GM18502 (cell line): ENCODE results near the gene SLC22A4.

Experiments used
- ATAC-seq: cut with Tn5 transposase; IDR thresholded peaks from one replicate; pipeline ENCODE4 v1.9.1; 2021; ENCODE audit warnings: mild to moderate bottlenecking; ENCODE audit not compliant: unreplicated experiment, poor library complexity

SLC22A4 gene

DNA sequence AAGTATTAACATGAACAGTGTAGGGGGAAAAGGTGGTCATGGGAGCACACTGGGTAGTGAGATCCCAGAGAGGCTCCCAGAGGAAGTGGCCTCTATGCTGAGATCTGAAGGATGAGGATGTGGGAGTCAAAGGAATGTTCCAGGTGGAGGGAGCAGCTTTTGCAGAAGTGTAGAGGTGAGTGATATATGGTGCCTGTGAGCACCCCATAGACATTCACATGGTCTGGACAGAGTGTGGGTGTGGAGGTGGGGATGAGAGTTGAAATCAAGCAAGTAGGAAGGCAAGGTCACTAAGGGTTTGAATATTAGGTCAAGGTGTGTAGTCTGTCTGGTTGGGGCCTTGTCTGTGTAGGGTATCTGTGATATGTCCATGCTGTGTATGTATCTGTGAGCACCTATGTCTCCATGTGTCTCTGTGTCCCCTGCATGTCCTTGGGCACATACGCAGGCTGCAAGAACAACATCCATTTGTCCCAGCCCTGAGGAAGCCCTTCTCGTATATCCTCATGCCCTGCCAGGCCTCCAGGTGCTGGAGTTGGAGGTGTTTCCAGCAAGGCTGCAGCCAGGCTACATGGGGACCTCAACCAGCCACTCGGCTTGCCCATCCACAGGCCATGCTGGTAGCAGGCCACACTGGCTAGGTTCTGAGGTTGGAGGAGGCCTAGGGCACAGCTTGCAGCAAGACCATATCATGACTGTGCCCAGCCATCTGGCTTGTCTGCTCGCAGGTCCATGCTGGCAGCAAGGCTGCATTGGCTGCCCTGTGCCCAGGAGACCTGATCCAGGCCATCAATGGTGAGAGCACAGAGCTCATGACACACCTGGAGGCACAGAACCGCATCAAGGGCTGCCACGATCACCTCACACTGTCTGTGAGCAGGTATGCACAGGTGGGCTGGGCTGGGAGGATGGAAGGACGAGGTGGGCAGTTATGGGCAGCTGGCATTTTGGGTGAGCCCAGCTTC lies 32.0 kb upstream of the SLC22A4 start:
- no peak for ATAC-seq

DNA sequence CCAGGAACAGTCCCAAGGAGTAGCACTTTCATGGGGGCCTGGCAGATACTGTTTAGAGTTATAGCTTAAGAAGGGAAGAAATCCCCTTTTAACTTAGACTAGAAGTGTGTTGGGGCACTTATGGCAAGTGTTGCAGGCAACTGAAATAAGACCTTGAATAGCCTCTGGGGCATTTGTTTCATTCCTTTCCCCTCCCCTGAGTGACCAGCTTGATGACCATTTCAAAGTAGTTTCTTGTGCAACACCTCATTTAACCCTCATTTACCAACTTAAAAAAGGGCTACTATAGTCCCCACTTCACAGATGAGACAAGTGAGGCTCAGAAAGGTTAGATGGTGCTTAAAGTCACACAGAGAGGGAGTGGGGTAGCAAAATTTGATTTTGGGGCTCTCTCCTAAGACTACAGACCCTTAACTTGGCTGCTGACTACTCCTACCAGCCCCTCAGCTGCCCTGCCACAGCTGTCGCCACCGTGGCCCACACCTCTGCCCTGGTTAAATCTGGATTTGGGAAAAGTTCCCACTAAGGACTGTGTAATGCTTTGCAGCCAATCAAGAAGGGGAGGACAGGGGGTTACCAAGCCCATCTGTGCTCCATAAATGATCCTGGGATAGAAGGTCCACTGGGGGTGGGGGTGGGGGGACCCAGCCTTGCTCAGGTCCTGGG lies 31.2 kb upstream of the SLC22A4 start:
- no peak for ATAC-seq

DNA sequence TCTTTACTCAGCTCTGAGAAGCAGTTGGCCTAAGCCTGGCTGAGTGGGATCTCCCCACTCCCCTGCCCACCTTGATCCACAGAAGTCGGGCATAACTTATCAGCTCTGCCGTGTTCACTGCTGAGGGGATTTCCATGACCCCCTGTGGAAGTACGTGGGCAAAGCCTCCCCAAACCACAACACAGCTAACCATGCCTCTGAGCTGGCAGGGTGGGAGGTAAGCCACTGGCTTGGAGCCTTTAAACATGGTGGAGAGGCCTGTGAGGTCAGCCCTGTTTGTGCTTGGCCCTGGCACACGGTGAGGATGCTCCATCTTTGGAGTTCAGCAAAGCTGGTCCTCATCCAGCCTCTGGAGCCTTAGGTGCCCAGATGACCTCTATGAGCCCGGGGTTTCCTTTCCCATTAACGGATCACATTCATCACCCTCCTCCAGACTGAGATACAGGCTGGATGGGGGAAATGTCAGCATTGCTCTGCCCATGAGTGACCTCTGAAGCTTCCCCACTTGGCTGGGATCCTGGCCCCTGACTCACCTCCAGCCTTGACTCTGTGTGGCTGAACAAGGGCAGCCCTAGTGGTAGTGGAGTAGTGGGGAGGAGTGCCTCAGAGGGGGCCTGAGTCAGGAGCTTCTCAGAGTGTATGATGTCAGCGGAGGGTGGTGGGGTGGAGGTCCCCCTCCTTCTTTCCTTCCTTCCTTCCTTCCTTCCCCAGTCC lies 30.5 kb upstream of the SLC22A4 start:
- ATAC-seq, result no peak

DNA sequence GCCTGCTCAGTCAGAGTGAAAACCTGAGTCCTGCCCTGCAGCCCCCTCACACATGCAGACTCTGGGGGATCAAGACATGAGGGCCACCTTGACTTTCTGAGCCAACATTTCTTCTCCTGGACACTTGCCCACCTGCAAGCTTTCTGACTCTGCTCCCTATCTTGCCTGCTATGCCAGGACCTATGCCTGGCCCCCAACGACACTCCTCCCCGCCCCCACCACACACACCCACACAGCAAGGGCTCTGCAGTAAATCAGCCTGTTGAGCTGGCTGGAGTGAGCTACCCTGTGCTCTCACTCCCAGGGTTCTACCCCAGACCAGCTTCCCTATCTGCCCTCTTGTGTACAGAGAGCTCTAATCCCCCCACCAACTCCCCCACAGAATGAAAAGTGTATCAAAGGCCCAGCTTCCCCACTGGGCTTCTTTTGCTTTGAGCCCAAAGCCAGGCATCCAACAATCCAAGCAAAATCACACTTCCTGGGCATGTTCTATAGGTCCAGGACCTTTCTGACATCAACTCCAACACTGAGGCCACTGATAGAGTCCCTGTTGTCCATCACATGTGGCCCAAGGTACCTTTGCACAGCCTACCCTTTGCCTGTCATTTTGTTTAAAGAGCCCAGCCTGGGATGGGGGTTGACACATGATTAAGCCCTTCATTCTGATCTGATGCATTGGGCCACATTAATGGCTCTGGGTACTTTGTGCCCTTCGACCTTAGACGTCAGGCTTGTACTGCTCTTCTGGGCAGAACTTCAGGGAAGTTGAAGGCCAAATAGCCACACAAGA lies 29.5 kb upstream of the SLC22A4 start:
- ATAC-seq, result no peak

- no peak for ATAC-seq
These were observed 28.7 kb upstream of the SLC22A4 start for GRCh38 chr5:132265336-132266030.

DNA sequence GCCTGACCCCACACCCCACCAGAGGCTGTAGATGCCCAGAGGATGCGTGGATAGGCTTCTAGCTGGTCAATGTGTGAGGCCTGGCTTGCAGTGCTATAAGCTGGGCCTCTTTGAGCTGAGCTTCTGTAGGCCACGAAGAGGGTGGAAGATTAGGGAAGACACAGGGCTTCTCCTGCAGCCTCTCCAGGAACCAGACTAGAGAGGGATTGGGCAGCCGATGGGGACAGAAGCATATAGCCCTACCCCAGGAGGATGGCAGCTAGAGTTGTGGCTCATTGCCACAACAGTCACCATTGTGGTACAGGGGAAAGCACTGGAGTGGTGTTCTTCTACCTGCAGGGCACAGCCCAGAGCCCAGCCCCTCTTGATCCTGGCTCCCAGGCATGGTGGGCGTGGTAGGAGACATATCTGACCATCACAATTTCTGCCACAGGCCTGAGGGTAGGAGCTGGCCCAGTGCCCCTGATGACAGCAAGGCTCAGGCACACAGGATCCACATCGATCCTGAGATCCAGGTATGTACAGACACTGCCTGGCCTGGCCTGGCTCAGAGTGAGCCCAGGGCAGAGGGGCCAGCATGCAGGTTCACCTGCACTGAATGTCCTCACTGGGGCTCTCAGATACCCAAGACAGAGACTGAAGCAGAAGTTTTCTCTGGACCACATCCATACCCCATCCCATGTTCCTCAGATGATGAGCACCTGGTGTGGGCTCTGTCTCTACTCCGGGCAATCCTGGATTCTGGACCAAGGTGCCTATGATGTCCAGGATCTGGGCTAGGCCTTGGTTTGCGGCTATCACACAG lies 28.0 kb upstream of the SLC22A4 start:
- no peak for ATAC-seq

- no peak for ATAC-seq
These were observed 27.4 kb upstream of the SLC22A4 start for GRCh38 chr5:132266836-132267160.

DNA sequence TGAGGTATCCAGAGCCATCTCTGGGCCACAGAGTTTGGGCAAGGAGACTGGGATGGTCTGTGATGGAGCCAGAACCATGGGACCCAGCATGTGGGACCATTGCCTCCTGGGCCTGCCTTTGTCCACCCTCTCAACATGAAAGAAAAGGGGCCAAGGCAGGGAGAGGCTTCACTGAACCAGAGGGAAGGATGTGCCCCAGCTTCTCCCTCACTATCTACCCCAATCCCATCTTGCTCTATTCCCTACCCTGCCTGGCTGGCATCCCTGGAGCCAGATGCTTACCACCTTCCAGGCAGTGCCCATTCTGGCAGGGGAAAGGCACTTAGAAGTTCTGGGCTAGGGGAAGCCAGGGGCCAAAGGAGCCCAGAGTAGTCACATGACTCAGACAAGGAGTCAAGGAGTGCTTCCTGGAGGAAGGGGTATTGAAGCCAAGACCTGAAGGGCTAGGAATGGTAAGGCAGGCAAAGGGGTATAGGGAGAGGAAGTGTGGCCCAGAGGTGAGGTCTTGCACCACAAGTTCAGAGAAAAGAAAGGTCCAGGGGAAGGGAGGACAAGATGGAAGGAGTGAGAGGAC lies 26.9 kb upstream of the SLC22A4 start:
- no peak for ATAC-seq

DNA sequence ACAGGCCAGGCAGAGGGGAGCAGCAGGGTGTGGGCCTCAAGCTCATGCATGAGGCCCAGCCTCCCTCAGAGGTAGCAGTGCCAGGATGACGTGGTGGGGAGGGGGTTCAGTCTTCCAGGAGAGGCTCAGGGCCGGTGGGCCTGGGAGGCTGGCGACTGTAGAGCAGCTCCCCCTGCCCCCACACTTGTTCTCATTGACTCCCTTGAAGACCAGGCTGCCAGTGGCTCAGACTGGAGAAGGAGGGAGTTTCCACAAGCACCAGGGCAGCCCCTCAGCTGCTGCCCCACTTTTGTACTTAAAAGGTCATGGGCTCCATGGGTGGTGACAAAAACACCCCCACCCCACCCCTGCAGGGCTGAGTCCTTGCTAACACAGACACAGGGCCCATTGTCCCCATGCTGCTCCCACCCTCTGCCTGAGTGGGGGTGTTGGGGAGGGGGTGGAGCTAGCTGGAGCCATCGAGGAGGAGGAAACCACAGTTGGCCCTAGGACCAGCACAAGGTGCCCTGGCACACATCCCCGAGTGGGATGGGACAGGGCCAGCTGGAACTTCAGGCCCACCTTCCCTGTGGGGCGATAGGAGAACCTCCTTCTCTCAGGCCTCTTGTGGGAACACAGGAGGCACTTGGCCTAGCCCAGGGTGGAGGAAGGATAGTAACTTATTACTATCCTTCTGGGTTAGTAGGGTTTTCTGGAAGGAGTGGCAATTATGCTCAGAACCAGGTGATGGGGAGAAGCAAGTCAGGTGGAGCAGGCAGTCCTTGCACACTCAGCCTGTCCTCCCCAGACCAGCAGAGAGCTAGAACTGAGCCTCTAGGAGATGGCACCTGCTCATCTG lies 26.0 kb upstream of the SLC22A4 start:
- ATAC-seq, result peak; percentile 26

- peak; percentile 69 for ATAC-seq
These were observed 25.2 kb upstream of the SLC22A4 start for GRCh38 chr5:132268769-132269551.

GRCh38 chr5:132269635-132270334 lies 24.4 kb upstream of the SLC22A4 start:
- no peak for ATAC-seq

GRCh38 chr5:132270335-132270665 lies 23.9 kb upstream of the SLC22A4 start:
- ATAC-seq, result no peak

DNA sequence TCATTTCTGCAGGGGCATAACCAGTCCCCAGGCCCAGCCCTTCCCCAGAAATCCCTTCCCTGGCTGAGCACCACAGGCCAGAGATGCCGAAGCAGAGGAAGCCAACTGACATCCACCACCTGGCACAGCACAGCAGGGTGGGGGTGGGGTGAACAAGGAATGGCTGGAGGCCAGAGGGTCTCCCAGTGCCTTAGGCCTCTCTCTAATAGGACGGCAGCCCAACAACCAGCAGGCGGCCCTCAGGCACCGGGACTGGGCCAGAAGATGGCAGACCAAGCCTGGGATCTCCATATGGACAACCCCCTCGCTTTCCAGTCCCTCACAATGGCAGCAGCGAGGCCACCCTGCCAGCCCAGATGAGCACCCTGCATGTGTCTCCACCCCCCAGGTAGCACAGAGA lies 23.5 kb upstream of the SLC22A4 start:
- ATAC-seq, result no peak

GRCh38 chr5:132271251-132272246 lies 22.6 kb upstream of the SLC22A4 start:
- ATAC-seq, result no peak
